ENCODE results near the gene TBC1D26.
"Not testable (repeated sequence)": the region's sequence is repeated elsewhere in the genome, so short reads cannot be mapped to it uniquely, and the experiment has no call there.

The TBC1D26 gene

DNA sequence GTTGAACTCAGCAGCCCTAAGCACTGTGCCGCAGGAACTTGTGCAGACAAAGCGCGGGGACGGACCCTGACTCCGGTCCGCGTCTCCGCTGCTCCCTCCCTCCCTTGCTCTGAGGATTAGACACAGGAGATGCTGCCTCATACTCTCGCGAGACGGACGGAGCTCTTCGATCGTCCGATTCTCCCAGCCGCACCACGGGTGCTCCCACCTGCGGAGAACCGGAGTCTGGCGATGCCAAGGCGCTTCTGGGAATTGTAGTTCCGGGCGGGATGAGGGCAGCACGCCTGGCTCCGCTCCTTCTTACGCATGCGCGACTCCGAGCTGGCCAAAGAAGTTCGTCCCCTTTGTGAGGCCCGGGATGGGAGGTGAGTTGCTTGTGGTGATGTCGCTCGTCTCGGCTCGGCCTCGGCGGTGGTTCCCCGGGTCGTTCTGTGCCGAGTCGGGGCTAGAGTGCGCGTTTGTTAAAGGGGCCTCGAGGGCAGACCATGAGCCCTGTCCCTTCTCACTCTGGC is 32.6 kb upstream of the TBC1D26 start, which contains the start of gene ZNF286A:
Gene ZNF286A, plus strand, starts transcription at position 340 of the 512 bp plus-strand sequence. CDS start 578 bp downstream, outside the sequence.
- H3K4me1 ChIP-seq (ENCODE audit: control insufficient read depth, insufficient read depth, low read length); H3K9me3 ChIP-seq (ENCODE audit: control insufficient read depth, insufficient read depth, low read depth, low read length); H3K27ac ChIP-seq (ENCODE audit: extremely low read depth, low read depth, low read length); CTCF ChIA-PET: not testable (repeated sequence)
- peak within 1 kb of the TSS; percentile 53 for H3K4me3 ChIP-seq (ENCODE audit: low read depth, low read length)
- POLR2A ChIA-PET: interaction anchor here (0.5 to 1.2 kb wide), 4 partner anchors 40 to 475 kb away, joined by 3 to 14 read pairs (median 3); no protein-coding TSS in a partner anchor
- H3K36me3 ChIP-seq (ENCODE audit: control insufficient read depth in 2 of 2, insufficient read depth in 1 of 2, low read length in 2 of 2): peaks cover 9 to 21% of the 10 kb centered on the region in 2 experiments; a peak in 2 of 3 replicates
- TF ChIP-seq IKZF3 (tag by site-specific recombination; IDR thresholded peaks at IDR 0.05) (peak; percentile 58; the same call in 1 of the 2 replicates), SCRT2 (tag by site-specific recombination; IDR thresholded peaks at IDR 0.05) (peak; percentile 48; the same call in 1 of the 2 replicates), ZNF335 (tag by site-specific recombination; conservative IDR thresholded peaks at IDR 0.05) (peak; percentile 74), ZNF518A (tag by site-specific recombination; conservative IDR thresholded peaks at IDR 0.05; ENCODE audit: low read depth) (0 out of 2 replicates have a peak, but pooled peaks have one; percentile 9), ZNF629 (tag by site-specific recombination; IDR thresholded peaks at IDR 0.05) (0 out of 2 replicates have a peak, but pooled peaks have one; percentile 35), SP3 (tag by site-specific recombination; IDR thresholded peaks at IDR 0.05) (peak; percentile 57), ZNF341 (tag by site-specific recombination; IDR thresholded peaks at IDR 0.05; ENCODE audit: low read depth) (peak; percentile 77), ZNF76 (tag by site-specific recombination; IDR thresholded peaks at IDR 0.05; ENCODE audit: borderline replicate concordance, low read depth) (peak; percentile 95), SP2 (tag by site-specific recombination; IDR thresholded peaks at IDR 0.05) (peak; percentile 58), ZIC2 (tag by site-specific recombination; IDR thresholded peaks at IDR 0.05) (peak; percentile 69), GLIS1 (tag by site-specific recombination; IDR thresholded peaks at IDR 0.05) (peak; percentile 87), ZEB2 (tag by site-specific recombination; IDR thresholded peaks at IDR 0.05) (peak; percentile 80), ZNF394 (tag by site-specific recombination; IDR thresholded peaks at IDR 0.05; ENCODE audit: borderline replicate concordance) (peak; percentile 90; the same call in 1 of the 2 replicates), SCRT1 (tag by site-specific recombination; IDR thresholded peaks at IDR 0.05; ENCODE audit: borderline replicate concordance) (peak; percentile 16; the same call in 1 of the 2 replicates), ZXDB (tag by site-specific recombination; IDR thresholded peaks at IDR 0.05) (0 out of 2 replicates have a peak, but pooled peaks have one; percentile 34), ZBTB11 (tag by site-specific recombination; conservative IDR thresholded peaks at IDR 0.05; ENCODE audit: low read depth) (peak; percentile 78), ZNF18 (tag by site-specific recombination; IDR thresholded peaks at IDR 0.05) (peak; percentile 66), GLIS2 (tag by site-specific recombination; IDR thresholded peaks at IDR 0.05) (peak; percentile 91), ZNF121 (tag by site-specific recombination; IDR thresholded peaks at IDR 0.05) (peak; percentile 27; the same call in 1 of the 2 replicates), ZBTB17 (tag by site-specific recombination; IDR thresholded peaks at IDR 0.05) (peak; percentile 99)
- TF ChIP-seq, protein P1, sequence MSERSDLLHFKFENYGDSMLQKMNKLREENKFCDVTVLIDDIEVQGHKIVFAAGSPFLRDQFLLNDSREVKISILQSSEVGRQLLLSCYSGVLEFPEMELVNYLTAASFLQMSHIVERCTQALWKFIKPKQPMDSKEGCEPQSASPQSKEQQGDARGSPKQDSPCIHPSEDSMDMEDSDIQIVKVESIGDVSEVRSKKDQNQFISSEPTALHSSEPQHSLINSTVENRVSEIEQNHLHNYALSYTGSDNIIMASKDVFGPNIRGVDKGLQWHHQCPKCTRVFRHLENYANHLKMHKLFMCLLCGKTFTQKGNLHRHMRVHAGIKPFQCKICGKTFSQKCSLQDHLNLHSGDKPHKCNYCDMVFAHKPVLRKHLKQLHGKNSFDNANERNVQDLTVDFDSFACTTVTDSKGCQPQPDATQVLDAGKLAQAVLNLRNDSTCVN (tag by site-specific recombination; optimal IDR thresholded peaks at IDR 0.05): peak; percentile 77
- TF ChIP-seq, protein P2, sequence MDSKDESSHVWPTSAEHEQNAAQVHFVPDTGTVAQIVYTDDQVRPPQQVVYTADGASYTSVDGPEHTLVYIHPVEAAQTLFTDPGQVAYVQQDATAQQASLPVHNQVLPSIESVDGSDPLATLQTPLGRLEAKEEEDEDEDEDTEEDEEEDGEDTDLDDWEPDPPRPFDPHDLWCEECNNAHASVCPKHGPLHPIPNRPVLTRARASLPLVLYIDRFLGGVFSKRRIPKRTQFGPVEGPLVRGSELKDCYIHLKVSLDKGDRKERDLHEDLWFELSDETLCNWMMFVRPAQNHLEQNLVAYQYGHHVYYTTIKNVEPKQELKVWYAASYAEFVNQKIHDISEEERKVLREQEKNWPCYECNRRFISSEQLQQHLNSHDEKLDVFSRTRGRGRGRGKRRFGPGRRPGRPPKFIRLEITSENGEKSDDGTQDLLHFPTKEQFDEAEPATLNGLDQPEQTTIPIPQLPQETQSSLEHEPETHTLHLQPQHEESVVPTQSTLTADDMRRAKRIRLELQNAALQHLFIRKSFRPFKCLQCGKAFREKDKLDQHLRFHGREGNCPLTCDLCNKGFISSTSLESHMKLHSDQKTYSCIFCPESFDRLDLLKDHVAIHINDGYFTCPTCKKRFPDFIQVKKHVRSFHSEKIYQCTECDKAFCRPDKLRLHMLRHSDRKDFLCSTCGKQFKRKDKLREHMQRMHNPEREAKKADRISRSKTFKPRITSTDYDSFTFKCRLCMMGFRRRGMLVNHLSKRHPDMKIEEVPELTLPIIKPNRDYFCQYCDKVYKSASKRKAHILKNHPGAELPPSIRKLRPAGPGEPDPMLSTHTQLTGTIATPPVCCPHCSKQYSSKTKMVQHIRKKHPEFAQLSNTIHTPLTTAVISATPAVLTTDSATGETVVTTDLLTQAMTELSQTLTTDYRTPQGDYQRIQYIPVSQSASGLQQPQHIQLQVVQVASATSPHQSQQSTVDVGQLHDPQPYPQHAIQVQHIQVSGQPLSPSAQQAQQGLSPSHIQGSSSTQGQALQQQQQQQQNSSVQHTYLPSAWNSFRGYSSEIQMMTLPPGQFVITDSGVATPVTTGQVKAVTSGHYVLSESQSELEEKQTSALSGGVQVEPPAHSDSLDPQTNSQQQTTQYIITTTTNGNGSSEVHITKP (tag by site-specific recombination; IDR thresholded peaks at IDR 0.05): peak; percentile 81
